ENCODE data around the gene MT1HL1.
"Not testable (repeated sequence)": the region's sequence is repeated elsewhere in the genome, so short reads cannot be mapped to it uniquely, and the experiment has no call there.

The MT1HL1 gene

GRCh38 chr1:237016626-237017025, 12.4 kb upstream of the MT1HL1 start:
- ATAC-seq (no peak), DNase-seq (no peak)

- ATAC-seq (no peak), DNase-seq (no peak)
Observed at GRCh38 chr1:237013608-237014007, 9.4 kb upstream of the MT1HL1 start.

- DNase-seq: no peak
Observed at GRCh38 chr1:237012788-237013383, 8.6 kb upstream of the MT1HL1 start.

DNA sequence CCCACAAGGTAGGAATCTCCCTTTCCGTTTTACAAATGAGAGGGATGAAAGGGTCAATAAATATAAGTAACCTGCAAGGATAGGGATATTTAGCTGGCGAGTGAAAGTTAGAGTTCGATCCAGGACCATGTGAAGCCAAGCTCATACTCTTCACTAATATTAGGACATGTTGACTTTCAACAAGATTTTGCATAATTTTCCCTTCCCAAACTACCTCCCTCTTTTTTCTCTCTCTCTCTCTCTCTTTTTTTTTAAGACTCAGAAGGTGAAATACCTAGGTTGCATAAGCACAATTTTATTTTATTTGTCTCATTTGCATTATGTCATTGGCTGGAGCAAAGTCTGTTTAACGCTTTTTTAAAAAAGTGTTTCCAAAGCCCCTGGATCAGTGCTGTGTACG, 8.1 kb upstream of the MT1HL1 start:
- no peak for ATAC-seq

More at GRCh38 chr1:237012788-237013383, 8.6 kb upstream of the MT1HL1 start:
- ATAC-seq: no peak

GRCh38 chr1:237011432-237011831, 7.2 kb upstream of the MT1HL1 start:
- ATAC-seq (no peak), DNase-seq (no peak)

More for the DNA sequence above, 8.1 kb upstream of the MT1HL1 start:
- DNase-seq: no peak

DNA sequence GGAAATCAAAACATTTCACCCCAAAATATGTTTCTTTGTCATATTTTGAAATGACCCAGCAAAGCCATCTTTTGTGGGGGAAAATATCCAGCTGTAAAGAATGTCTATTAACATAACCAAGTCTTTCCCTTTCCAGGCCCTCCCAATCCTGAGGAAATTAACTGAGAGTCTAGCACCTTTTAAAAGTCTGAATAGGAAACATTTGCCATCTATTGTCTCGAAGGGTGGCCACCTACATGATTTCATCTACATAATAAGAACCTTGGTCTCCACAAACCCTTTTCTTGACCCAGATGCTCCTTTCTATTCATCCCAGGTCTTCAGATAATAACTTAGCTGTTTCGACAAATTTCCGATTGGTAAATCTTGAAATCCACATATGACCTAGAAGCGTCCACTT, 5.4 kb upstream of the MT1HL1 start:
- DNase-seq (no peak), ATAC-seq (no peak)

DNA sequence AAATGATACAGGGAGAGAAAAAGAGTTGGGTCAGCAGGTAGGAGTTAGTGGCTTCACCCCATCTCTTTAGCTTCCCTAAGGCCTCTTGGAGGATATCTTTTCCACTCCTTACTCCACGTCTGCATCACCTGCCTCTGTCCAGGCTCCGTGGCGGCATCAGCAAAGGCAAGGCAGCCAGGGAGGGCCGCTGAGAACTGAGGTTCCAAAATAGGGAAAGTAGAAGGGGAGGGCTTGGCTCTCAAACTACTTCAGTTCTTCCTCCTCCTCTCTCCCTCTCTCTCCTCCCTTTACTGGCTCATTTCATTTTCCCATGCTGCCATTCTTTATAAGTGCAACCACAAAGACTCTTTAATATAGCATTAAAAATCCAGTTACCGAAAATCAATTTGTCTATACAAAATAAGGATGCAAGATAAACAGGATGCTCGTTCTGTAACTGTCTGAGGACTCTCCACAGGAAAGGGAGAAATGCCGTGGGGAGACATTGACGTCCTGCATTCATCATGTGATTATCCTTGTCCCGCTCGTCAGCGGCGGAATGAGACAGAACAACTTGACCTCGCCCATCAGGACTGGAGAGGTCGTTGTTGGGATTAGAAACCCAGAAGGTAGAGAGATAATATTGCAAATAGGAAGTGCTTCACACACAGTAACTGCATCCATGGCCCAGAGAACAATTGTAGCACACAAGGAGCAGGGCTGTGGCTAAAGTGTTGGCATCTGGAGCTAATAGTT, 3.1 kb upstream of the MT1HL1 start:
- DNase-seq (no peak), ATAC-seq (no peak)

DNA sequence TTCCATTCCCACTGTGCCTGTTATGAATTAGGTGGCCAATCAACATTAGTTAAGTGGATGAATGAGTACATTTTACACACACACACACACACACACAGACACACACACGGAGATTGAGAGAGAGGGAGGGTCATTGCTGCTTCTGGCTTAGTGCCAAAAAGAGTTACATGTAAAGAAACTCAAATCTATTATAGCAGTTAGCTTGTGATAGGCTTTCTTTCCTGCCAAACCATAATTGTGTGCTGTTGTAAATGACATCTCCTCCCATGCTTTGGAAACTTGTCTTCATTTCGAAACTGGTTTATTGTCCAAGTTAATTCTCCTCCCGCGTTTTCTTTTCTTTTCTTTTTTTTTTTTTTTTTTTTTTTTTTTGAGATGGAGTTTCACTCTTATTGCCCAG, 1.4 kb upstream of the MT1HL1 start:
- no peak for ATAC-seq
- no peak for DNase-seq

DNA sequence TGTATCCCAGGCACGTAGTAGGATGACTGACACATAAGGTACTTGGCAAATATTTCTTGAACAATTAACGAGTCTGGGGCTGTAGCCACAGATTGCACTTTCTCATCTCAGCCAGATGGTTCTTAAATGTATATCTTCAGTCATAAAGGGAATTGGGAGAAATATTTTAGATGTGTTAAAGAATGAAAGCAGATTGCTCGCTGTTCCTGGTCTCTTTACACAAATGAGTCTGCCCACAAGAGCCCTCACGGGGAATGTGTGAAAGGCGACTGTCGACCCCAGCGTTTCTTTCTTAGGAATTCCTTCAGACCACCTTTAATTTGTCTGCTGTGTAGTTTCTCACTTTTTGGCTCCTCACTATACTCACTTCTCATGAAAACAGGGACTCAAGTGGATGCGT, 725 bp downstream of the MT1HL1 start:
- no peak for DNase-seq
- no peak for ATAC-seq

DNA sequence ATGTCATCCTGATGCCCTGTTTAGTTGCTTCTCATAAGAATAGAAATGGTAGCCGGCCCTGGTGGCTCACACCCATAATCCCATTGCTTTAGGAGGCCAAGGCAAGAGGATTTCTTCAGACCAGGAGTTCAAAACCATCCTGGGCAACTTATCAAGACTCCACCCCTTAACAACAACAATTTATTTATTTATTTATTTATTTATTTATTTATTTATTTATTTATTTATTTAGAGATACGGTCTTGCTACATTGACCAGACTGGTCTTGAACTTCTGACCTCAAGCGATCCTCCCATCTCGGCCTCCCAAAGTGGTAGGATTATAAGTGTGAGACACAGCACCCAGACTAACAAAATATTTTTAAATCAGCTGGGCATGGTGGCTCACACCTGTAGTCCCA, 4.0 kb downstream of the MT1HL1 start:
- no peak for ATAC-seq

GRCh38 chr1:236998546-236998945, 5.7 kb downstream of the MT1HL1 start:
- DNase-seq (no peak), ATAC-seq (no peak)

More for the DNA sequence above, 4.0 kb downstream of the MT1HL1 start:
- DNase-seq: no peak

- no peak for ATAC-seq
- DNase-seq: no peak
Observed at GRCh38 chr1:236997882-236998281, 6.4 kb downstream of the MT1HL1 start.

DNA sequence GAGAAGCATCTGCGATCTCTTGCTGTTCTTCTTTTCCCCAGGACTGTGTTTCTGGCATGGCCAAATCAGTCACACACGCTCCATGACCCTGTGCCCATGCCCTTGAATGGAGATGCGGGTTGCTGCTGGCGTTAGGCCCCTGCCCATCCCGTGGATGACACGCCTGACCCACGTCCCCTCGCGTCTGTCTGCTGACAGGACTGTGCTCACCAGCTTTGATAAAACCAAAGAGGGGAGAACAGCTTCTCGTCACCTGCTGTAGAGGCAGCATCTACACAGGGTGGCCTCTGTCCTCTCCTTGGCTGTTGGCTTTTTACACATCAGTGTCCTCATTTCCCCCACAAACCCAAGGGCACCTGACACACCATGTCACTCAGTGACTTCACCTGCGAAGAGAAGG, 6.9 kb downstream of the MT1HL1 start:
- DNase-seq (no peak), ATAC-seq (no peak)

DNA sequence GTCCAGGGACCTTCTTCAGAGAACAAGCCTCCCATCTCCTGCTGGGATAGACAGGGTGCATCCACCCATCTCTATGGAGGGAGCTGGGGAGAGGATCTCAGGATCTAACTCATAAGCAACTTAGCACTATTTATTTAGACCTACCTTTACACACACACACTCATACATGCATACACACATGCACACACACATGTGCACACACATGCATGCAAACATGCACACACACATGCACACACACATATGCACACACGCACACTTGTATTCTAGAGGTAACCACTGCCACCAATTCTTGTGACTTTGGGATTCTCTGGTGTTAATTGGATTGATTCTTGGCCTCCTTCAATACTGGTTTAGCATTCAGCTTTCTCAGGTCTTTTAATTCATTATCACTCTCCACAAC, 9.8 kb downstream of the MT1HL1 start:
- no peak for DNase-seq
- no peak for ATAC-seq

DNA sequence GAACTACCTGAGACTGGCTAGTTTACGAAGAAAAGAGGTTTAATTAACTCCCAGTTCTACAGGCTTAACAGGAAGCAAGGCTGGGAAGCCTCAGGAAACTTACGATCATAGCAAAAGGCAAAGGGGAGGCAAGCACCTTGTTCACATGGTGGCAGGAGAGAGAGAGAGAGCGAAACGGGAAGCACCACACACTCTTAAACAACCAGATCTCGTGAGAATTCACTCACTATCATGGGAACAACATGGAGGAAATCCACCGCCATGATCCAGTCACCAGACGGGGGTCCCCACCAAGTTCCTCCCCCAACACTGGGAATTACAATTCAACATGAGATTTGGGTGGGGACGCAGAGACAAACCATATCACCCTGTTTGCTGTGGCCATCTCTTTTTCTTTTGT, 11.8 kb downstream of the MT1HL1 start:
- no peak for ATAC-seq
- DNase-seq: no peak

- no peak for DNase-seq
Observed at GRCh38 chr1:236990052-236990445, 14.2 kb downstream of the MT1HL1 start.

GRCh38 chr1:236989290-236990051, 14.8 kb downstream of the MT1HL1 start:
- DNase-seq: no peak
- no peak for ATAC-seq

More at GRCh38 chr1:236990052-236990445, 14.2 kb downstream of the MT1HL1 start:
- no peak for ATAC-seq

DNA sequence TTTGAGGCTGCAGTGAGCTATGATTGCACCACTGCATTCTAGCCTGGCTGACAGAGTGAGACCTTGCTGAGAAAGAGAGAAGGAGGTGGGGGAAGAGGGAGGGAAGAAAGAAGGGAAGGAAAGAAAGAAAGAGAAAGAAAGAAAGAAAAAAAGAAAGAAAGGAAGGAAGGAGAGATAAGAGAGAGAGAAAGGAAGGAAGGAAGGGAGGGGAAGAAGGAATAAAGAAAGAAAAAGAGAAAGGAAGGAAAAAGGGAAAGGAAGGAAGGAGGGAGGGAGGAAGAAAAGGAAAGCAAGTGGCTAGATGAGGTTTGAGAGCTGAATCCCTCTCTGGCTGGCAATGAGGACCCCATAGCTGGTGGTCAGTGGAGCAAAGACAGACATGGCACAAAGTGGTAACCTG, 20.4 kb downstream of the MT1HL1 start:
- ATAC-seq (no peak), DNase-seq (no peak)

GRCh38 chr1:236982380-236982779, 21.9 kb downstream of the MT1HL1 start:
- ATAC-seq (no peak), DNase-seq (no peak)

- not testable (repeated sequence) for DNase-seq, ATAC-seq
Observed at GRCh38 chr1:236981431-236981830, 22.8 kb downstream of the MT1HL1 start.

- DNase-seq (no peak), ATAC-seq (no peak)
Observed at GRCh38 chr1:236980673-236981072, 23.6 kb downstream of the MT1HL1 start.

GRCh38 chr1:236979149-236979900, 24.9 kb downstream of the MT1HL1 start:
- DNase-seq: no peak
- no peak for ATAC-seq

GRCh38 chr1:236978740-236979139, 25.5 kb downstream of the MT1HL1 start:
- ATAC-seq (no peak), DNase-seq (no peak)
